WI38 (cell line): ENCODE data around the gene RFX2.

Experiments
- H3K4me3 ChIP-seq: 2 replicates; pipeline ENCODE4 v1.5.1; 2011; ENCODE audit warnings: low read depth, mild to moderate bottlenecking, control low read depth, low read length
- TF ChIP-seq, protein P1 (sequence below): IDR thresholded peaks from 2 replicates; pipeline ENCODE4 v1.5.1; 2012; ENCODE audit warnings: low read depth, mild to moderate bottlenecking, control low read depth, low read length

Gene RFX2

DNA sequence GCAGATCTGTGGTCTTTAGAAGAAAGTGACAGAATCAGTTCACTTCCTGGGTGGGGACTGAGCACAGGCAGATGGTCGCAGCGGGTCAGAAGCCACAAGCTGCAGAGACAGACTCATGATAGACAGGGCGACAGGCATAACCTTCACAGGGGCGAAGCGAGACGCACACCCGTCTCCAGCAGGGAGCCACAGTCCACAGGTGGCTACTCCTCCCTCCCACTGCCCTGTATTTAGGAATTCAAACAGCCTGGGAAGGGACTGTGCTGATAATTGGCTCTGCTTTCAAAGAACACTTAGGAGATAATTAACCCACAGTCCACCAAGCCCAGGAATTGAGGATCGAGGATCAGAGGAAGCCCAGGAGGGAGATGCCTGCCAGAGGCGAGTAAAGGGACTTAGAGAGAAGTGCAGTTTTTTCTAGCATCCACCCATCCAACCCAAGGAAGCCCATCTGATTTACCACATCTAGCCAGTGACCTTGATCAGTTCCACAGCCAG is 23.2 kb downstream of the RFX2 start:
- TF ChIP-seq, protein P1, sequence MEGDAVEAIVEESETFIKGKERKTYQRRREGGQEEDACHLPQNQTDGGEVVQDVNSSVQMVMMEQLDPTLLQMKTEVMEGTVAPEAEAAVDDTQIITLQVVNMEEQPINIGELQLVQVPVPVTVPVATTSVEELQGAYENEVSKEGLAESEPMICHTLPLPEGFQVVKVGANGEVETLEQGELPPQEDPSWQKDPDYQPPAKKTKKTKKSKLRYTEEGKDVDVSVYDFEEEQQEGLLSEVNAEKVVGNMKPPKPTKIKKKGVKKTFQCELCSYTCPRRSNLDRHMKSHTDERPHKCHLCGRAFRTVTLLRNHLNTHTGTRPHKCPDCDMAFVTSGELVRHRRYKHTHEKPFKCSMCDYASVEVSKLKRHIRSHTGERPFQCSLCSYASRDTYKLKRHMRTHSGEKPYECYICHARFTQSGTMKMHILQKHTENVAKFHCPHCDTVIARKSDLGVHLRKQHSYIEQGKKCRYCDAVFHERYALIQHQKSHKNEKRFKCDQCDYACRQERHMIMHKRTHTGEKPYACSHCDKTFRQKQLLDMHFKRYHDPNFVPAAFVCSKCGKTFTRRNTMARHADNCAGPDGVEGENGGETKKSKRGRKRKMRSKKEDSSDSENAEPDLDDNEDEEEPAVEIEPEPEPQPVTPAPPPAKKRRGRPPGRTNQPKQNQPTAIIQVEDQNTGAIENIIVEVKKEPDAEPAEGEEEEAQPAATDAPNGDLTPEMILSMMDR: no peak
- no peak overlapping the region for H3K4me3 ChIP-seq

DNA sequence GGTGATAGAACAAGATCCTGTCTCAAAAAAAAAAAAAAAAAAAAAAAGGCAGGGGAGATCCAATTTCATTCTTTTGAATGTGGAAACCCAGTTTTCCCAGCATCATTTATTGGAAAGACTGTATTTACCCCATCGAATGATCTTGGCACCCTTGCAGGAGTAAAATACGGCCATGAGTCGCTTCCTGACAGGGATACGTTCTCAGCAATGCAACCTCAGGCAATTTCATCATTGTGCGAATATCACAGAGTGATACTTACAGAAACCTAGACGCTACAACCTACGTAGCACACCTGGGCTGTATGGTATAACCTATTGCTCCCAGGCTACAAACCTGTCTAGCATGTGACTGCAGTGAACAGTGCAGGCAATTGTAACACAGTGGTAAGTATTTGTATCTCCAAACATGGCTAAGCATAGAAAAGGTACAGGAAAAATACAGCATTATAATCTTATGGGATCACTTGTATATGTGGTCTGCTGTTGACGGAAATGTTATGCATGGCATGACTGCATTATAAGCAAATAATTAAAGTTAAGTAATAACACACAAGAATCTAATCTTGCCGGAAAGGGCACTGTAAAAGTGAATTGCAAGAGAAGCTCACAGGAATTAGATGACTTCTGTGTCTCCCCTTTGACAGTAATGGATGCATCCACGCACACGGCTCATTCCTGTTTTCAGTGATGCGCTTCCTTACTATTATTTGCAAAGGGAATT is 24.1 kb downstream of the RFX2 start:
- TF ChIP-seq, protein P1: no peak
- no peak overlapping the region for H3K4me3 ChIP-seq

DNA sequence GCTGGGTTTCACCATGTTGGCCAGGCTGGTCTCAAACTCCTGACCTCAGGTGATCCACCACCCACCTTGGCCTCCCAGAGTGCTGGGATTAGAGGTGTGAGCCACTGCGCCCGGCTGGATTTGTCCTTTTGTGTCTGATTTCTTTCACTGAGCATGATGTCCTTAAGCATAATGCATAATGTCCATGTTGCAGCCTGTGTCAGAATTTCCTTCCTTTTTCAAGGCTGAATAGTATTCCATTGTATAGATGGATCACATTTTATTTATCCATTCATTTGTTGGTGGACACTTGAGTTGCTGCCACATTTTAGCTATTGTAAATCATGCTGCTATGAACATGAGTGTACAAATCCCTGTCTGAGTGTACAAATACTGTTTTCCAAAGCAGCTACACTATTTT is 25.5 kb downstream of the RFX2 start:
- no peak overlapping the region for H3K4me3 ChIP-seq
- TF ChIP-seq, protein P1: no peak

DNA sequence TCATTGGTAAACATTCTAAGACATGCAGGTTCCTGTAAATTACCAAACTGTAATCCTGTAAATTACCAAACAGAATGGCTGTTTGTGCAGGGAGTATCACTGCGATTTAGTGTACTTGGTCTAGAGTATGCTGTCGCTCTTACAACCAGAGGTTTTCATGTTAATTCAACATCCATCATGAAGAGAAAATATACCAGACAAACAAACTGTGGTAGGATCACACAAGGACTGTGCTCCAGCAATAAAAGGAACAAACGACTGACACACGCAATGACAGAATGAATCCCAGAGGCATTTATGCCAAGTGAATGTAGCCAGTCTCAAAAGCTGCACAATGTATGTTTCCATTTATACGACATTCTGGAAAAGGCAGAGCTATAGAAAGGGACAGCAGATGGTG is 31.2 kb downstream of the RFX2 start:
- H3K4me3 ChIP-seq: no peak overlapping the region
- TF ChIP-seq, protein P1: no peak

DNA sequence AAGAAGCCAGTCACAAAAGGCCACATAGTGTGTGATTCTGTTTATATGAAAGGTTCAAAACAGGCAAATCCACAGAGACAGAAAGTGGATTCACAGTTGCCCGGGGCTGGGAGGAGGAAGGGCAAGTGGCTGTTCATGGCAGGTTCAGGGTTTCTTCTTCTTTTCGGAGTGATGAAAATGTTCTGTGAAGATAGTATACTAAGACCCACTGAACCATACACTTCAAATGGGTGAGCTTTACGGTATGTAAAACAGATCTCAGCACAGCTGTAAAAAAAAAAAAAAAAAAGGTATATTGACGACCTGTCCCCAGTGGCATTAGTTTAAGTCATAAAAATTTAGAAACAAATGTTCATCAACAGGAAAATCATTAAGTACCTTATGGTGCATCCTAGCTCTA is 32.2 kb downstream of the RFX2 start:
- no peak overlapping the region for H3K4me3 ChIP-seq
- TF ChIP-seq, protein P1: no peak

DNA sequence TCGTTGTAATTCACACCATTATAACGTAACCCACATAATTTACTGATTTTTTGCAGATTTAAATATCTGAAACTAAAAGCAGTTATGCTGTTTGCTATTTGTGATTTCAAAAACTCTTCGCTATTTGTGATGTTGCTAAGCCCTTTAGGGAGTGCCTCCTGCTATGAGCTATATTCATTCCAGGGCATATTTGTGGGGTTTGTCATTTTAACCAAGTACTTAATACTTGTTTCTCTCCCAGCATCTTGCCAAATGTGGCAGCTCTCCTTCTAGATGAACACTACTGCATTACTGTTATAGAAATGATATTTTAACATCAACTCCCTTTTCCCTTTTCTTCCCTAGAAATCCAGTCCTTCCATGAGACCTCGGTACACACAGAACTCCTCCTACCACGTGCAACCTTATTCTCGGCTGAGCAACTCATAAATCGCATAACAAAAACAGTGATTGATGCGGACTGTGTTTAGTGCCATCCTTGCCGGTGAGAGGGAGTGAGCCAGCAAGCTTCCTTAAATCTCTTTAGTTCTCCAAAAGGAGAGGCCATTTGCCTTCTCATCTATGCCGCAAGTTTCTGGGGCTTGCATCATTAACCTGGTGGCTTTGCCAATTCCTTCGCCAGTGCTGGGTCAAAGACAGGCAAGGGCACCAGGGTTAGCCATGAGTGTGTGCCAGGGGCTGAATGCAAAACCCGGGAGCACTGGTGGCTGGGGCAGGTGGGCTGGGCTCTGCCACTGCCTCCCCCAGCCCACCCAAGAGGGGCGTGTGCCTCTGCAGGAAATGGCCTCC is 33.4 kb downstream of the RFX2 start:
- no peak overlapping the region for H3K4me3 ChIP-seq

DNA sequence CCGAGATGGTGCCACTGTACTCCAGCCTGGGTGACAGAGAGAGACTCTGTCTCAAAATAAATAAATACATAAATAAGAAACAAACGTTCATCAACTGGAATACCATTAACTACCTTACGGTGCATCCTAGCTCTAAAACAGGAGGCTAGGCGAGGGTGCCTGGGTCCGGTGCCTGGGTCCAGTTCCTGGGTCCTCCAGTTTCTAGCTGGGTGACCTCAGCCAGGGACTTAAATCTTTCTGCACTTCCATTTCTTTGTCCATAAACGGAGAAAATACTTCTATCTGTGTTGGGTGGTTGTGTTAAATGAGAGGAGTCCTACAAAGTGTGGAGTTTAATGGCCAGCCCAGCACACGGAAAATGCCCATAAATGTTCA is 34.0 kb downstream of the RFX2 start:
- TF ChIP-seq, protein P1: no peak
- no peak overlapping the region for H3K4me3 ChIP-seq

More for the DNA sequence above, 33.4 kb downstream of the RFX2 start:
- TF ChIP-seq, protein P1: no peak
